GM12878 (cell line): ENCODE data around the gene RNF152. TPM values are rescaled to one million over a fixed set of nuclear protein-coding genes. Genes with fewer than 3 reads are reported as not detected.

ENCODE experiments used
- ATAC-seq: fragments of 200-7000 bp; cut with Tn5 transposase; 3 replicates; pipeline ENCODE4 v1.9.1; 2020; ENCODE audit warnings: mild to moderate bottlenecking, moderate library complexity
- BruUV-seq: library from RNA; stranded (reverse); fragments of 400-500 nt; replicated peaks from 2 replicates; lab custom pipeline; 2021; lab: Mats Ljungman, UMichigan
- CTCF ChIA-PET: fragments of 300-600 bp; sonication (Branson Sonifier 250); formaldehyde crosslinking; extraction: SDS; loops from one replicate; lab custom pipeline; 2021; ENCODE audit warnings: inconsistent platforms; lab: Yijun Ruan, JAX
- POLR2A ChIA-PET: fragments of 350-600 bp; formaldehyde crosslinking; extraction: SDS; loops from one replicate; lab custom pipeline; 2021; ENCODE audit warnings: inconsistent platforms; lab: Charles Lee
- RAD21 ChIA-PET: fragments of 300-600 bp; sonication (Branson Sonifier 250); formaldehyde crosslinking; loops from one replicate; lab custom pipeline; 2023; ENCODE audit warnings: antibody characterized with exemption; ENCODE audit not compliant: unreplicated experiment; lab: Charles Lee
- SMC1A ChIA-PET: fragments of 300-600 bp; sonication (Branson Sonifier 250); formaldehyde crosslinking; loops from one replicate; lab custom pipeline; 2023; ENCODE audit not compliant: unreplicated experiment, uncharacterized antibody; lab: Charles Lee
- DNase-seq: peaks from one replicate; pipeline ENCODE4 v3.0.0-alpha.2; 2011; ENCODE audit warnings: low read depth, low spot score
- FAIRE-seq: peaks from 3 replicates; lab custom pipeline; 2011; peaks lifted over from hg19 to GRCh38; lab: Jason Lieb, UNC
- H2AFZ ChIP-seq: 2 replicates; pipeline ENCODE4 v1.6.0; 2011; ENCODE audit warnings: low read depth, low read length, control low read depth; ENCODE audit not compliant: control insufficient read depth
- H3K27ac ChIP-seq: 2 replicates; pipeline ENCODE4 v1.5.1; 2011; ENCODE audit warnings: control low read depth; ENCODE audit not compliant: control insufficient read depth, insufficient read depth
- H3K27me3 ChIP-seq, 2 experiments: replicated peaks in 1 of 2; 2 replicates each; pipeline versions ENCODE4 v1.6.0 to v1.6.1; 2011; ENCODE audit warnings: low read length in 1 of 2; ENCODE audit not compliant: control insufficient read depth in 2 of 2, insufficient read depth in 2 of 2
- H3K36me3 ChIP-seq, 2 experiments: 2 replicates each; pipeline ENCODE4 v1.5.1; 2011; ENCODE audit warnings: low read length in 1 of 2; ENCODE audit not compliant: control insufficient read depth in 2 of 2, insufficient read depth in 2 of 2
- H3K4me1 ChIP-seq: 2 replicates; pipeline ENCODE4 v1.6.1; 2011; ENCODE audit warnings: mild to moderate bottlenecking, low read length, moderate library complexity, mixed read lengths; ENCODE audit not compliant: control insufficient read depth, insufficient read depth
- H3K4me2 ChIP-seq: 2 replicates; pipeline ENCODE4 v1.6.0; 2011; ENCODE audit warnings: control low read depth; ENCODE audit not compliant: control insufficient read depth, insufficient read depth
- H3K4me3 ChIP-seq: fragments of 200-600 bp; sonication (generic); 2 replicates; pipeline ENCODE4 v1.5.1; 2016
- H3K79me2 ChIP-seq: 2 replicates; pipeline ENCODE4 v1.6.0; 2011; ENCODE audit warnings: low read length; ENCODE audit not compliant: control insufficient read depth, insufficient read depth
- H3K9ac ChIP-seq: 2 replicates; pipeline ENCODE4 v1.8.0; 2011; ENCODE audit warnings: low read length, control low read depth, mixed read lengths; ENCODE audit not compliant: control insufficient read depth, insufficient read depth
- H3K9me3 ChIP-seq: replicated peaks from 3 replicates; pipeline ENCODE4 v1.5.1; 2011; ENCODE audit warnings: mild to moderate bottlenecking, low read length; ENCODE audit not compliant: control insufficient read depth, insufficient read depth
- H4K20me1 ChIP-seq: 2 replicates; pipeline ENCODE4 v1.6.0; 2011; ENCODE audit not compliant: control insufficient read depth, insufficient read depth
- ETV6 ChIP-seq, 2 experiments: fragments of 450-650 bp in 1 of 2; IDR thresholded peaks in 1 of 2; conservative IDR thresholded peaks in 1 of 2; 2 replicates each; pipeline ENCODE4 v1.6.1; 2014; ENCODE audit warnings: antibody characterized with exemption in 1 of 2, borderline replicate concordance in 1 of 2, low read depth in 1 of 2, mild to moderate bottlenecking in 1 of 2, moderate library complexity in 1 of 2
- GABPA ChIP-seq: IDR thresholded peaks from 2 replicates; pipeline ENCODE4 v1.6.1; 2014; ENCODE audit warnings: antibody characterized with exemption, low read depth, mild to moderate bottlenecking, inconsistent platforms
- JUND ChIP-seq: IDR thresholded peaks from 2 replicates; pipeline ENCODE4 v1.6.1; 2012; ENCODE audit warnings: low read depth, mild to moderate bottlenecking, low read length, improper control_type of control experiment, moderate library complexity
- KDM1A ChIP-seq: fragments of 200-600 bp; sonication (generic); IDR thresholded peaks from 2 replicates; pipeline ENCODE4 v1.6.1; 2016; ENCODE audit warnings: borderline replicate concordance
- LARP7 ChIP-seq: fragments of 450-650 bp; IDR thresholded peaks from 2 replicates; pipeline ENCODE4 v1.6.1; 2017; ENCODE audit warnings: mild to moderate bottlenecking
- MLLT1 ChIP-seq: fragments of 450-650 bp; IDR thresholded peaks from 2 replicates; pipeline ENCODE4 v1.6.1; 2016; ENCODE audit warnings: mild to moderate bottlenecking
- NFXL1 ChIP-seq: fragments of 450-650 bp; IDR thresholded peaks from 2 replicates; pipeline ENCODE4 v1.6.1; 2017; ENCODE audit warnings: antibody characterized with exemption, mild to moderate bottlenecking, borderline replicate concordance
- SMAD1 ChIP-seq: fragments of 450-650 bp; IDR thresholded peaks from 2 replicates; pipeline ENCODE4 v1.6.1; 2018; ENCODE audit warnings: mild to moderate bottlenecking, low read depth; ENCODE audit not compliant: partially characterized antibody
- SMARCA5 ChIP-seq: fragments of 450-650 bp; IDR thresholded peaks from 2 replicates; pipeline ENCODE4 v1.6.1; 2017; ENCODE audit warnings: mild to moderate bottlenecking
- SREBF1 ChIP-seq: IDR thresholded peaks from 2 replicates; pipeline ENCODE4 v1.6.1; 2012; ENCODE audit warnings: mild to moderate bottlenecking, low read length
- SUZ12 ChIP-seq: fragments of 200-600 bp; sonication (generic); IDR thresholded peaks from one replicate; pipeline ENCODE4 v1.6.1; 2018; ENCODE audit warnings: antibody characterized with exemption, mild to moderate bottlenecking; ENCODE audit not compliant: unreplicated experiment
- ZSCAN29 ChIP-seq: fragments of 450-650 bp; IDR thresholded peaks from 2 replicates; pipeline ENCODE4 v1.6.1; 2017; ENCODE audit warnings: mild to moderate bottlenecking, moderate library complexity
- WGBS: methylation state at CpG from one replicate; pipeline ENCODE4 v1.1.6; 2016; ENCODE audit warnings: low lambda C conversion rate; ENCODE audit not compliant: insufficient replicate concordance, insufficient coverage; ENCODE audit errors: missing lambda C conversion rate; 5-methylcytosine and 5-hydroxymethylcytosine counted together
- in situ Hi-C: fragments of 300-500 bp; cut with MboI; formaldehyde crosslinking; loops from 9 replicates; pipeline ENCODE4 v1.14.3; 2018; ENCODE audit warnings: mixed read lengths
- intact Hi-C: fragments of 100-400 bp; cut with micrococcal nuclease; formaldehyde crosslinking; loops from one replicate; pipeline ENCODE4 v1.14.2; 2022; ENCODE audit not compliant: unreplicated experiment
- polyA plus RNA-seq, 11 experiments: library from polyadenylated mRNA; depleted of rRNA in 4 of 11; unstranded in 6 of 11; stranded (reverse) in 5 of 11; fragments of >200 nt; fragmentation: Nextera tagmentation in 4 of 11; fragmentation: Illumina TruSeq in 1 of 11; extraction: Ambion mirVana in 4 of 11; extraction: Trizol in 1 of 11; gene quantifications; 1 replicate in 1 of 11; 2 replicates in 10 of 11; pipeline versions ENCODE4 v1.2.1 to v1.2.3, GENCODE V29; 2011 to 2016; ENCODE audit warnings: inconsistent platforms in 2 of 11, missing spikeins in 2 of 11, low read depth in 1 of 11
- total RNA-seq, 4 experiments: library from RNA; depleted of rRNA in 3 of 4; stranded (reverse); fragments of >200 nt in 3 of 4; fragmentation: Illumina TruSeq in 1 of 4; extraction: Trizol in 1 of 4; gene quantifications; 2 replicates each; pipeline versions ENCODE4 v1.2.1 to v1.2.3, GENCODE V29; 2013 to 2021
- TF ChIP-seq, protein P1 (sequence below): fragments of 450-650 bp; conservative IDR thresholded peaks from 2 replicates; pipeline ENCODE4 v1.6.1; 2017; ENCODE audit warnings: mild to moderate bottlenecking, moderate library complexity
- TF ChIP-seq, protein P2 (sequence below): IDR thresholded peaks from 2 replicates; pipeline ENCODE4 v1.6.1; 2011; ENCODE audit warnings: borderline replicate concordance, low read depth, mild to moderate bottlenecking, moderate library complexity, low read length; ENCODE audit not compliant: insufficient read depth, poor library complexity, severe bottlenecking

RNF152 gene
- total and polyA plus RNA-seq, 10 of the 15 experiments (the other 5 are each of a cell fraction or from before 2014, with no cell fraction given): under 0.01 to 0.07 (median 0.03) TPM; not detected in 7

DNA sequence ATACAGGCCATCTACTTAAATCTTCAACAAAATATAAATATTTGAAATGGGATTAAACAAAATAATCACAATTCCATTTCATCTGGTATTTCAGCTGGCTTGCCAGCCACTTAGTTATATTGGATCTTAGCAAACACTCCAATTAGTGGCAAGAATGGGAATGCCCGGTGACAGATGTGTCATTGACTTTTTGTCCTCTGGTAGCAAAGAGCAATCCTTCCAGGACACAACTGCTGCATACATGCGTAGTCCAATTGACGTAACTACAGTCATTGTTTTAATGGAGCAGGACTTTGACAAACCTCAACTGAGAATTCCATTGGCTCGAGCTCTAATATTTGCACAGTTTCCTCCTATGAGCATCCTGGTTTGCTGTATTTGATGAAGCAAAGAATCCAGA, 69.9 kb downstream of the RNF152 start:
- RAD21 ChIA-PET: no interaction called here
- ATAC-seq: no peak
- in situ Hi-C loops: no loop called here
- SMC1A ChIA-PET: no interaction called here
- DNase-seq: no peak
- WGBS: 52% methylated on average over 4 of the region's 4 CpGs
- no peak overlapping the region for H3K4me3 ChIP-seq
- H3K9me3 ChIP-seq: no peaks in the 10 kb centered on the region
- no peak for TF ChIP-seq SREBF1
- TF ChIP-seq KDM1A: no peak
- TF ChIP-seq, protein P1, sequence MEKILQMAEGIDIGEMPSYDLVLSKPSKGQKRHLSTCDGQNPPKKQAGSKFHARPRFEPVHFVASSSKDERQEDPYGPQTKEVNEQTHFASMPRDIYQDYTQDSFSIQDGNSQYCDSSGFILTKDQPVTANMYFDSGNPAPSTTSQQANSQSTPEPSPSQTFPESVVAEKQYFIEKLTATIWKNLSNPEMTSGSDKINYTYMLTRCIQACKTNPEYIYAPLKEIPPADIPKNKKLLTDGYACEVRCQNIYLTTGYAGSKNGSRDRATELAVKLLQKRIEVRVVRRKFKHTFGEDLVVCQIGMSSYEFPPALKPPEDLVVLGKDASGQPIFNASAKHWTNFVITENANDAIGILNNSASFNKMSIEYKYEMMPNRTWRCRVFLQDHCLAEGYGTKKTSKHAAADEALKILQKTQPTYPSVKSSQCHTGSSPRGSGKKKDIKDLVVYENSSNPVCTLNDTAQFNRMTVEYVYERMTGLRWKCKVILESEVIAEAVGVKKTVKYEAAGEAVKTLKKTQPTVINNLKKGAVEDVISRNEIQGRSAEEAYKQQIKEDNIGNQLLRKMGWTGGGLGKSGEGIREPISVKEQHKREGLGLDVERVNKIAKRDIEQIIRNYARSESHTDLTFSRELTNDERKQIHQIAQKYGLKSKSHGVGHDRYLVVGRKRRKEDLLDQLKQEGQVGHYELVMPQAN: no peak
- TF ChIP-seq MLLT1: no peak
- TF ChIP-seq SUZ12: no peak
- TF ChIP-seq SMAD1: no peak
- no peak for TF ChIP-seq NFXL1
- TF ChIP-seq GABPA: no peak
- TF ChIP-seq, protein P2, sequence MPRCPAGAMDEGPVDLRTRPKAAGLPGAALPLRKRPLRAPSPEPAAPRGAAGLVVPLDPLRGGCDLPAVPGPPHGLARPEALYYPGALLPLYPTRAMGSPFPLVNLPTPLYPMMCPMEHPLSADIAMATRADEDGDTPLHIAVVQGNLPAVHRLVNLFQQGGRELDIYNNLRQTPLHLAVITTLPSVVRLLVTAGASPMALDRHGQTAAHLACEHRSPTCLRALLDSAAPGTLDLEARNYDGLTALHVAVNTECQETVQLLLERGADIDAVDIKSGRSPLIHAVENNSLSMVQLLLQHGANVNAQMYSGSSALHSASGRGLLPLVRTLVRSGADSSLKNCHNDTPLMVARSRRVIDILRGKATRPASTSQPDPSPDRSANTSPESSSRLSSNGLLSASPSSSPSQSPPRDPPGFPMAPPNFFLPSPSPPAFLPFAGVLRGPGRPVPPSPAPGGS: no peak
- no peak for TF ChIP-seq ETV6 (conservative IDR thresholded peaks at IDR 0.05 in 1 of 2, IDR thresholded peaks at IDR 0.05 in 1 of 2; ENCODE audit: borderline replicate concordance in 1 of 2, low read depth in 1 of 2)
- no peak for TF ChIP-seq LARP7
- no peak for TF ChIP-seq JUND
- TF ChIP-seq SMARCA5: no peak
- TF ChIP-seq ZSCAN29: no peak
- no peaks in the 10 kb centered on the region for H3K4me1 ChIP-seq
- no peak for FAIRE-seq
- CTCF ChIA-PET: no interaction called here
- intact Hi-C loops: no loop called here
- H3K79me2 ChIP-seq: no peaks in the 10 kb centered on the region
- BruUV-seq: no TSS peak
- no peak overlapping the region for H3K27ac ChIP-seq
- H2AFZ ChIP-seq: no peak overlapping the region
- H3K36me3 ChIP-seq: no peaks in the 10 kb centered on the region
- no peak overlapping the region for H3K4me2 ChIP-seq
- no peaks in the 10 kb centered on the region for H3K27me3 ChIP-seq
- H3K9ac ChIP-seq: no peak overlapping the region
- POLR2A ChIA-PET: no interaction called here
- H4K20me1 ChIP-seq: no peaks in the 10 kb centered on the region
